Breast epithelium (tissue), 3 donors: ENCODE data around the gene MEPE.

ENCODE experiments used
- CTCF ChIP-seq, 3 donors: fragments of 450-650 bp; IDR thresholded peaks; one replicate each; pipeline ENCODE4 v1.5.1; 2016 to 2017; ENCODE audit warnings: antibody characterized with exemption in 3 of 3, mild to moderate bottlenecking in 3 of 3, moderate library complexity in 3 of 3
- POLR2AphosphoS5 ChIP-seq, 3 donors: sonication (generic); formaldehyde crosslinking; IDR thresholded peaks; one replicate each; pipeline ENCODE4 v1.6.1; 2017; ENCODE audit warnings: antibody characterized with exemption in 3 of 3

- peak; percentile 69 to 74 (median 70) for TF ChIP-seq CTCF (IDR thresholded peaks at IDR 0.05)
- no peak for TF ChIP-seq POLR2AphosphoS5 (IDR thresholded peaks at IDR 0.05)
Measured at GRCh38 chr4:87838890-87839591, 6.3 kb downstream of the MEPE start.
